HEK293 (cell line): ENCODE data around the gene E2F1.

ENCODE experiments used
- RBAK ChIP-seq: fragments of 450-650 bp; formaldehyde crosslinking; IDR thresholded peaks from 2 replicates; pipeline ENCODE4 v1.5.1; 2016; ENCODE audit warnings: missing biosample characterization, missing genetic modification characterization
- SP2 ChIP-seq: fragments of 450-650 bp; formaldehyde crosslinking; IDR thresholded peaks from 2 replicates; pipeline ENCODE4 v1.5.1; 2016; ENCODE audit warnings: missing biosample characterization, missing genetic modification characterization
- ZBTB7A ChIP-seq: fragments of 450-650 bp; formaldehyde crosslinking; IDR thresholded peaks from 2 replicates; pipeline ENCODE4 v1.5.1; 2016; ENCODE audit warnings: low read depth, missing biosample characterization, missing genetic modification characterization
- ZNF292 ChIP-seq: fragments of 450-650 bp; formaldehyde crosslinking; IDR thresholded peaks from 2 replicates; pipeline ENCODE4 v1.5.1; 2016; ENCODE audit warnings: low read depth, missing biosample characterization, missing genetic modification characterization, borderline replicate concordance
- ZNF510 ChIP-seq: fragments of 450-650 bp; formaldehyde crosslinking; IDR thresholded peaks from 2 replicates; pipeline ENCODE4 v1.5.1; 2018; ENCODE audit warnings: mild to moderate bottlenecking, missing genetic modification characterization, missing biosample characterization; ENCODE audit not compliant: insufficient replicate concordance
- ZNF785 ChIP-seq: fragments of 450-650 bp; formaldehyde crosslinking; IDR thresholded peaks from 2 replicates; pipeline ENCODE4 v1.5.1; 2016; ENCODE audit warnings: missing biosample characterization, missing genetic modification characterization
- TF ChIP-seq, protein P1 (sequence below): fragments of 450-650 bp; formaldehyde crosslinking; IDR thresholded peaks from 2 replicates; pipeline ENCODE4 v1.5.1; 2016; ENCODE audit warnings: missing biosample characterization, missing genetic modification characterization
- TF ChIP-seq, protein P2 (sequence below): fragments of 450-650 bp; formaldehyde crosslinking; IDR thresholded peaks from 2 replicates; pipeline ENCODE4 v1.5.1; 2016; ENCODE audit warnings: missing biosample characterization, missing genetic modification characterization, borderline replicate concordance
- TF ChIP-seq, protein P3 (sequence below): fragments of 450-650 bp; formaldehyde crosslinking; IDR thresholded peaks from 2 replicates; pipeline ENCODE4 v1.5.1; 2016; ENCODE audit warnings: missing biosample characterization, missing genetic modification characterization

DNA sequence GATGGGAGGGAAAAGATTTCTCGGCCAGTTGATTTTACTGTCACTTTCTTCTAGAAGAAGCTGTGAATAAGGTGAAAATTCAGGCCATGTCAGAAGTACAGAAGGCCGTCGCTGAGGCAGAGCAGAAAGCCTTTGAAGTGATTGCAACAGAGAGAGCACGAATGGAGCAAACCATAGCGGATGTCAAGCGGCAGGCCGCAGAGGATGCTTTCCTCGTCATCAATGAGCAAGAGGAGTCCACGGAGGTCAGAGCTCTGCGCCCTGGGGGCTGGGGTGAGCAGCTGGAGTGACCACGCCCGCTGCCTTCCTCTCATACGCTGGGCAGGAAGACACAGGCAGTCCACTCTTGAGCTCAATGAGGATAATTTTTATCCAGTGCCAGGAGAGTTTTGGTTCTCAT, 45.9 kb downstream of the E2F1 start:
- TF ChIP-seq ZNF785 (tag by site-specific recombination): no peak
- TF ChIP-seq ZNF292 (tag by site-specific recombination): no peak
- TF ChIP-seq, protein P1, sequence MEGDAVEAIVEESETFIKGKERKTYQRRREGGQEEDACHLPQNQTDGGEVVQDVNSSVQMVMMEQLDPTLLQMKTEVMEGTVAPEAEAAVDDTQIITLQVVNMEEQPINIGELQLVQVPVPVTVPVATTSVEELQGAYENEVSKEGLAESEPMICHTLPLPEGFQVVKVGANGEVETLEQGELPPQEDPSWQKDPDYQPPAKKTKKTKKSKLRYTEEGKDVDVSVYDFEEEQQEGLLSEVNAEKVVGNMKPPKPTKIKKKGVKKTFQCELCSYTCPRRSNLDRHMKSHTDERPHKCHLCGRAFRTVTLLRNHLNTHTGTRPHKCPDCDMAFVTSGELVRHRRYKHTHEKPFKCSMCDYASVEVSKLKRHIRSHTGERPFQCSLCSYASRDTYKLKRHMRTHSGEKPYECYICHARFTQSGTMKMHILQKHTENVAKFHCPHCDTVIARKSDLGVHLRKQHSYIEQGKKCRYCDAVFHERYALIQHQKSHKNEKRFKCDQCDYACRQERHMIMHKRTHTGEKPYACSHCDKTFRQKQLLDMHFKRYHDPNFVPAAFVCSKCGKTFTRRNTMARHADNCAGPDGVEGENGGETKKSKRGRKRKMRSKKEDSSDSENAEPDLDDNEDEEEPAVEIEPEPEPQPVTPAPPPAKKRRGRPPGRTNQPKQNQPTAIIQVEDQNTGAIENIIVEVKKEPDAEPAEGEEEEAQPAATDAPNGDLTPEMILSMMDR: no peak
- no peak for TF ChIP-seq ZBTB7A (tag by site-specific recombination)
- TF ChIP-seq RBAK (tag by site-specific recombination): no peak
- TF ChIP-seq SP2 (tag by site-specific recombination): no peak
- no peak for TF ChIP-seq ZNF510 (tag by site-specific recombination)
- TF ChIP-seq, protein P2, sequence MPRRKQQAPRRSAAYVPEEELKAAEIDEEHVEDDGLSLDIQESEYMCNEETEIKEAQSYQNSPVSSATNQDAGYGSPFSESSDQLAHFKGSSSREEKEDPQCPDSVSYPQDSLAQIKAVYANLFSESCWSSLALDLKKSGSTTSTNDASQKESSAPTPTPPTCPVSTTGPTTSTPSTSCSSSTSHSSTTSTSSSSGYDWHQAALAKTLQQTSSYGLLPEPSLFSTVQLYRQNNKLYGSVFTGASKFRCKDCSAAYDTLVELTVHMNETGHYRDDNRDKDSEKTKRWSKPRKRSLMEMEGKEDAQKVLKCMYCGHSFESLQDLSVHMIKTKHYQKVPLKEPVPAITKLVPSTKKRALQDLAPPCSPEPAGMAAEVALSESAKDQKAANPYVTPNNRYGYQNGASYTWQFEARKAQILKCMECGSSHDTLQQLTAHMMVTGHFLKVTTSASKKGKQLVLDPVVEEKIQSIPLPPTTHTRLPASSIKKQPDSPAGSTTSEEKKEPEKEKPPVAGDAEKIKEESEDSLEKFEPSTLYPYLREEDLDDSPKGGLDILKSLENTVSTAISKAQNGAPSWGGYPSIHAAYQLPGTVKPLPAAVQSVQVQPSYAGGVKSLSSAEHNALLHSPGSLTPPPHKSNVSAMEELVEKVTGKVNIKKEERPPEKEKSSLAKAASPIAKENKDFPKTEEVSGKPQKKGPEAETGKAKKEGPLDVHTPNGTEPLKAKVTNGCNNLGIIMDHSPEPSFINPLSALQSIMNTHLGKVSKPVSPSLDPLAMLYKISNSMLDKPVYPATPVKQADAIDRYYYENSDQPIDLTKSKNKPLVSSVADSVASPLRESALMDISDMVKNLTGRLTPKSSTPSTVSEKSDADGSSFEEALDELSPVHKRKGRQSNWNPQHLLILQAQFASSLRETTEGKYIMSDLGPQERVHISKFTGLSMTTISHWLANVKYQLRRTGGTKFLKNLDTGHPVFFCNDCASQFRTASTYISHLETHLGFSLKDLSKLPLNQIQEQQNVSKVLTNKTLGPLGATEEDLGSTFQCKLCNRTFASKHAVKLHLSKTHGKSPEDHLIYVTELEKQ (tag by site-specific recombination): no peak
- TF ChIP-seq, protein P3, sequence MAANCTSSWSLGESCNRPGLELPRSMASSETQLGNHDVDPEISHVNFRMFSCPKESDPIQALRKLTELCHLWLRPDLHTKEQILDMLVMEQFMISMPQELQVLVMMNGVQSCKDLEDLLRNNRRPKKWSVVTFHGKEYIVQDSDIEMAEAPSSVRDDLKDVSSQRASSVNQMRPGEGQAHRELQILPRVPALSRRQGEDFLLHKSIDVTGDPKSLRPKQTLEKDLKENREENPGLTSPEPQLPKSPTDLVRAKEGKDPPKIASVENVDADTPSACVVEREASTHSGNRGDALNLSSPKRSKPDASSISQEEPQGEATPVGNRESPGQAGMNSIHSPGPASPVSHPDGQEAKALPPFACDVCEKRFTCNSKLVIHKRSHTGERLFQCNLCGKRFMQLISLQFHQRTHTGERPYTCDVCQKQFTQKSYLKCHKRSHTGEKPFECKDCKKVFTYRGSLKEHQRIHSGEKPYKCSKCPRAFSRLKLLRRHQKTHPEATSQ: no peak
